22Rv1 (cell line): Measurements from ENCODE around the gene RPL27.

ENCODE experiments used
- CTCF ChIP-seq: fragments of 450-650 bp; IDR thresholded peaks from 2 replicates; pipeline ENCODE4 v1.5.1; 2017; ENCODE audit warnings: mild to moderate bottlenecking
- ZFX ChIP-seq: fragments of 450-650 bp; IDR thresholded peaks from 2 replicates; pipeline ENCODE4 v1.6.1; 2017; ENCODE audit warnings: antibody characterized with exemption, borderline replicate concordance

- no peak for TF ChIP-seq CTCF
- TF ChIP-seq ZFX: no peak
Observed at GRCh38 chr17:43044024-43044423, 45.8 kb downstream of the RPL27 start.
